ENCODE data around the gene VTI1B.
A peak's percentile ranks its signal among the peaks of the same experiment; 100 is the strongest.

The VTI1B gene

GRCh38 chr14:67675219-67675582 lies 769 bp upstream of the VTI1B start:
- DNase-seq = no peak

- peak; percentile 39 for DNase-seq
Measured at GRCh38 chr14:67674139-67674479, 323 bp downstream of the VTI1B start.

- no peak for DNase-seq
Measured at GRCh38 chr14:67673451-67673850, 981 bp downstream of the VTI1B start.

- DNase-seq = no peak
Measured at GRCh38 chr14:67668559-67668958, 5.9 kb downstream of the VTI1B start.

GRCh38 chr14:67666750-67667449 lies 7.5 kb downstream of the VTI1B start:
- DNase-seq = peak; percentile 11

DNA sequence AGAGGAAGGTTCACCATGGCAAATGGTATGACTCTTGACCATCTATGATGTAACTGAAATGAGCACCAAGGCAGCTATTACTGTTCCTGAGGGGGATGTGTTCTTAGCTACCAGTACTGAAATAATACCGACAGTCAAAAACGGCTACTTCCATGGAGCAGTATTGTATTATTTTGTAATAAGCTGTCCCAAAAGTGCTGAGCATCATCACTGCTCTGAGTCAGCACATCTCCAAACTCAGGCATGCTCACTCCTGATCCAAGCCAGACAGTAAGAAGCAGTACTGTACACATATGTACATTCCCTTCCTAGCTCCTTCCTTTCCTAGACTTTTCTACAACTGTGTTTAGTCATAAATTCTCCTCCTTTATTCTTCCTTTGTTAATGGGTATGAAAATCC lies 8.6 kb downstream of the VTI1B start:
- no peak for DNase-seq

DNA sequence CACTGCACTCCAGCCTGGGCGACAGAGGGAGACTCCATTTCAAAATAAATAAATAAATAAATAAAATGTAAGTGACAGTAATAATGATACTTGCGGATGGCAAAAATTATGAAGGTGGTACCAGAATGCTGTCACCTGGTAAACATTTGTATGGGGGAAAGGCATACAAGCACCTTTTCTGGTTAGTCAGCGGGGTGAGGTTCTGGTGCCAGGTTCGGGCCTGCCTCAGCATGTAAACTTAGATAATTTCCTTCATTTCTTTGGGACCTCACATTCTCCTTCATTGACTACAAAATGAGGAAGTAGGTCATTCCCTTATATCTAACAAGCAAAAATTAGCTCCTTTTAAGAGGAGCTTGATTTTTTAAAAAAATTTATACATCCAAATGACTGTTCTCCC lies 10.8 kb downstream of the VTI1B start:
- DNase-seq = no peak

GRCh38 chr14:67653651-67654280 lies 20.7 kb downstream of the VTI1B start:
- no peak for DNase-seq

DNA sequence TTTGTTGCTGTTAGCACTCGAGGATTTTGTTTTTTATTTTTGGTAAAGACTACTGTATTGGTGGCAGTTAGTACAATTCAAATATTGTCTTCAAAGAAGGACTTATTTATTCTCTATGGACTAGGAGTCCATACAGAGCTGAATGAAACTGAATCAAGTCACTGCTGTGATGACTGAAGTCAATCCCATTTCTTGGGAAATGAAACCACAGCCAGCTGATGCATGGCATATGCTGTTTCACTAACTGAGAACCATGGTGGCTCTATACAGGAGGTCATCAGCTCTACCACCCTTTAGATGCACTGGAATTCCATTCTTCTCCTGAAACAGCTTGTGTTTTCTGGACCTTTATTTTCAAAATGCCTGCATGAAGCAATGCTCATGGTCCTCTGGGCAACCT lies 22.2 kb downstream of the VTI1B start:
- DNase-seq = no peak

DNA sequence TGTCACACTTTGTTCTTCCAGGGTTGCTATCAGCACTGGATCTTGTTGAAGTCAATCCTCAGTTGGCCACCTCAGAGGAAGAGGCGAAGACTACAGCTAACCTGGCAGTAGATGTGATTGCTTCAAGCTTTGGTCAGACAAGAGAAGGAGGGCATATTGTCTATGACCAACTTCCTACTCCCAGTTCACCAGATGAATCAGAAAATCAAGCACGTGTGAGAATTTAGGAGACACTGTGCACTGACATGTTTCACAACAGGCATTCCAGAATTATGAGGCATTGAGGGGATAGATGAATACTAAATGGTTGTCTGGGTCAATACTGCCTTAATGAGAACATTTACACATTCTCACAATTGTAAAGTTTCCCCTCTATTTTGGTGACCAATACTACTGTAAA lies 23.7 kb downstream of the VTI1B start:
- no peak for DNase-seq

- no peak for DNase-seq
Measured at GRCh38 chr14:67650151-67650550, 24.3 kb downstream of the VTI1B start.

GRCh38 chr14:67646131-67646530 lies 28.3 kb downstream of the VTI1B start:
- no peak for DNase-seq

DNA sequence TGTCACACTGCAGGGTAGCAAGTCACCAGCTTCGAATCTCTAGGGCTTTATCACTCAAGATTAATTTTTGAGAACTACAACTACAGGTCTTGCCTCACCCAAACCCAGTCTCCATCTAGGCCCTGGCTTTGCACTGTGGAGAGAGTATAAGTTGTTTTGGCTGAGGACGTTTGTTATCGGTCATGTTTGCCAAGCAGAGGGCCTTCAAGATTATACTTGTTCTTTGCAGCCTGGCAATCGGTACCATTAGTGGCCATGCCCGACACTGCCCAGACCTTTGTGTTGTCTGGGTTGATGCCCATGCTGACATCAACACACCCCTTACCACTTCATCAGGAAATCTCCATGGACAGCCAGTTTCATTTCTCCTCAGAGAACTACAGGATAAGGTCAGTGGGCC lies 29.0 kb downstream of the VTI1B start:
- DNase-seq = no peak

DNA sequence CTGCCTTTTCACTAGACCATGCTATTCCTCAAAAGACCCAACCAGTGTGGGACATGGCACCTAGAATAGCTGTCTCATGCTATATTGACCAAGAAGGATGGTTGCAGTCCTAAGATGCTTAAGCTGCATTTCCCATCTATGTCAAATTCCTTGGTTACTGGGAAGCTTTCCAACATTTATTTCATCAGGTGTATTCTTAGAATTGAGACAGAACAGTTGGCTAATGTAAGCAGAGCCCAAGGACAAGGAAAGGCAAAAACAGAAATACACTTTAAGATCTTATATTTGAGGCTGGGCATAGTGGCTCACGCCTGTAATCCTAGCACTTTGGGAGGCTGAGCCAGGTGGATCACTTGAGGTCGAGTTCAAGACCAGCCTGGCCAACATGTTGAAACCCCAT lies 30.0 kb downstream of the VTI1B start:
- no peak for DNase-seq

GRCh38 chr14:67643713-67644112 lies 30.7 kb downstream of the VTI1B start:
- DNase-seq = no peak

DNA sequence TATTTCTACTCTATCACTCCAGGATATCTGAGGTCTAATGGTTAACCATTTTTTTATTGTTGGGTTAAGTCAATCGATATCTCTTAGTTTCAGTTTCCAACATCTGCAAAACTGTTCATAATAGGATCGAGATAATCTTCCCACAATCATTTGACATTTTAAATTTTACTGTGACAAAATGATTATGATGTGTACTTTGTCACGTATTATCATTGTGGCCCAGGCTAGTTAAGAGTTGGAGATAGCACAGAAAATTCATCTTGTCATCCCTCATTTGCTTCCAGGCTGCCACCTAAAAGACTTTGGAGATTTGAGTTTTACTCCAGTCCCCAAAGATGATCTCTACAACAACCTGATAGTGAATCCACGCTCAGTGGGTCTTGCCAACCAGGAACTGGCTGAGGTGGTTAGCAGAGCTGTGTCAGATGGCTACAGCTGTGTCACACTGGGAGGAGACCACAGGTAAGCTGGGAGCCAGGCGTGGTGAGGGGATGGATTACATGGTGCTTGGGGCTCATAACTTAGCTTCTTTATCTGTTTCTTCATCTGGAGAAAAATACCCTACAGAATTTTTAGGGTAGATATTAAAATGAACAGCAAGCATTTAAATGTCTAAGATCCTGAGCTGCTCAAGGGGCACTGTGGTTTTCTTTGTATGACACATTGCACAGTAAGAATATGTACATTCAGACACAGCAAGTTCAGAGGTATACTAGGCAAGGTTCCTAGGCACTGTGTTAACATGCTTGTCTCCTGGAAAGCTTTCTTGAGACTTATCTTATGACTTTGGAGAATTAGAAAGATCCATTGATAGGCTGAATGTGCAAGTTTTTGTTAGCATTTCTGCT lies 32.3 kb downstream of the VTI1B start:
- DNase-seq = no peak

GRCh38 chr14:67641480-67641879 lies 33.0 kb downstream of the VTI1B start:
- DNase-seq = no peak

DNA sequence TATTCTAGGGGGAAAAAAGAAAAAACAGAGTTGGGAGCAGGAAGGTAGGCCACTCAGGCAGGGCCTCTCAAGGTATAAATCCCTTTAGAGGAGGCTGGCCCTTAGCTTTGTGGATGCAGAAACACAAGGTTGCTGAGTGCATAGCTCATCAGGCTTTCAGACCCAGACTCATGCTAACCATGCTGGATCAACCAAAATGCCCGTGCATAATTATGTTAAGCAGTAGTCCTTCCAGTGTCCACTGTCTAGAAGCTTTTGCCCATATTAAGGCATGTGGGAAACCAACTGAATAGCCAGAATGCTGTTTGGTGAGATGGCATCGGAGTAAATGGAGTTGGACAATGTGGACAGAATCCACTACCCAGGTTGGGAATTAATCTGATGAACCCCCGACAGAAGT lies 35.8 kb downstream of the VTI1B start:
- DNase-seq = no peak

- DNase-seq = no peak
Measured at GRCh38 chr14:67636361-67636919, 38.0 kb downstream of the VTI1B start.

DNA sequence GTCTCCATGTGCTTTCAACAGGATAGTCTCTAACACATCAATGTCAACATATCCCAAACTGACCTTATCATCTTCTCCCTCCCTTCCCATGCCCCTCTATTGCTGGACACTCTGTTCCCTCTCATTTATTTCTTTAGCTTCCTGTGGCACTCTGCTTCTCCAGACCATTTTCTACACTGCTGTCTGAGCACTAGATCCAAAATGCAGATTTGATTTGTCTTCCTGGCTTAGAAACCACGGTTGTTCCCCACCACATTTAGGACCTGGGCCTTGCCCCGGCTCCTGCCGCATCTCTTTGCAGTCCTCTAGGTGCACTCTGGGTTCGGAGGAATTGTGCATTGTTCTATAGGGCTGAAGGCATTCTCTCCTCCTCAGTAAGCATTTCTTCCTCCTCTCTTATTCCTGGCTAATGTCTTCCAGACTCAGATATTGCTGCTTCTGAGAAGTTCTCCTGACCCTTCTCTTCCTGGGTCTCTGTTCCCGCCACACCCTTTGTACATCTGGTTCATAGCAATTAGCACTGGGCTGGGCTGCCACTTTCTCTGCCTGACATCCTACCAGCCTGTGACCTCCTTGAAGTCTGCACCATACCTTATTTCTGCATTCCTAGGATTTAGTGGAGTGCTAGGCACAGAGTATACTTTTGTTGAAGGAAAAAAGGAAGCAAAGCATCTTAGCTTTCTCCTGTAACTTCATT lies 40.8 kb downstream of the VTI1B start:
- no peak for DNase-seq

GRCh38 chr14:67630938-67631337 lies 43.5 kb downstream of the VTI1B start:
- no peak for DNase-seq

- no peak for DNase-seq
Measured at GRCh38 chr14:67630186-67630585, 44.2 kb downstream of the VTI1B start.

DNA sequence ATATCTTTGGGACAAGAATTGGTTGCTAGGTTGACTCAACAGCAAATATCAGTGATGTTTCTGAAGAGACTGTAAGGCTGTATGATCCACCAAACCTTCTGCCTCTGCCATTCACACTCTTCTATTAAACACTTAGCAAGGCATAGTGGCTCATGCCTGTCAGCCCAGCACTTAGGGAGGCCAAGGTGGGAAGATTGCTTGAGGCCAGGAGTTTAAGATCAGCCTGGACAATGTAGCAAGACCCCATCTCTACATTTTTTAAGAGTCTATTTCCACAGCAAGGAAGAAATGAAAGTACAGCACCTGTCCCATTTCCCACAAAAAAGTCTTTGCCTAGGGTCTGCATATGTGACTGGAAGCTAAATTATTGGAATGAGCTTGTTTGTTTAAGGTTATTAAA lies 46.9 kb downstream of the VTI1B start:
- no peak for DNase-seq
